ENCODE measurements around the gene SYNGR4.
"Not testable (repeated sequence)": the region's sequence is repeated elsewhere in the genome, so short reads cannot be mapped to it uniquely, and the experiment has no call there.

SYNGR4 gene, protein sequence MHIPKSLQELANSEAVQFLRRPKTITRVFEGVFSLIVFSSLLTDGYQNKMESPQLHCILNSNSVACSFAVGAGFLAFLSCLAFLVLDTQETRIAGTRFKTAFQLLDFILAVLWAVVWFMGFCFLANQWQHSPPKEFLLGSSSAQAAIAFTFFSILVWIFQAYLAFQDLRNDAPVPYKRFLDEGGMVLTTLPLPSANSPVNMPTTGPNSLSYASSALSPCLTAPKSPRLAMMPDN

DNA sequence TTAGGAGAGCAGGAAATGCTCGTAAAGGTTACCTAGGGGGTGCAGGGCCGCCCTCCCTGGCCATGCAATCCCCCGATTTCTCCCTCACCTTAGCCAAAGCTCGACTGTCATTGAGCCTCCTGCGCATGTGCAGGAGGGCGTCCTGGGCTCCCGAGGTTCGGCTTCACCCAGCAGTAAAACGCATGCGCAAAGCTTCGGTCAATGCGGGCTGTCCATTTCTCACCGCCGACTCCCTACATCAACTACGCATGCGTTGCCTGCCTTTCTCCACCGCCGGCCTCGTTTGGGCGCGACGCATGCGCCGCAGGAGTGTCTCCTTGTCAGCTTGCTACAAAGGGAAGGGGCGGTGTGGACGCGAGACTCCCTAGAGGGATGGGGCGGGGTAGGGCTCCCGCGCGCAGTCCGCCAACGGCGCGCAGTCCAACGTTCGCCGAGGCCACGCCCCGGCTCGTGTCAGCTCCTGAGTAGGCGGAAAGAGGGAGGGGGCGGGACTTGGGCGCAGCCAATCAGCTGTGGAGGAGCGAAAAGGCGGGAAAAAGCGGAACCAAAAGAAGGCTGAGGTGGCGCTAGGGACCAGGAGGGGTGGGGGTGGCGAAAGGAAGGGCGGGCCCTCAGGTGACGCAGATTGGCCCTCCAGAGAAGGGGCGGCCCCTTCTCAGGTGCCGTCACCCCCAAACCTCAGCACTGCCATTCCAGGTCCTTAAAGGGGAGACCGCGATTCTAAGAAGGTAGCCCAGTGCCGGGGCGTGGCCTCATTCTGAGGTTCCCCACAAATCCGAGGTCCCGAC is at the start of gene SYNGR4, which contains the start of gene TMEM143:
Gene SYNGR4 (plus strand): TSS at position 558 of the 788 bp plus-strand sequence. CDS start 1,476 bp downstream, outside the sequence.
Gene TMEM143 (minus strand): TSS at position 131 of the 788 bp plus-strand sequence. CDS start 20 bp downstream, at position 111.
- peak; percentile 99 for DNase-seq

DNA sequence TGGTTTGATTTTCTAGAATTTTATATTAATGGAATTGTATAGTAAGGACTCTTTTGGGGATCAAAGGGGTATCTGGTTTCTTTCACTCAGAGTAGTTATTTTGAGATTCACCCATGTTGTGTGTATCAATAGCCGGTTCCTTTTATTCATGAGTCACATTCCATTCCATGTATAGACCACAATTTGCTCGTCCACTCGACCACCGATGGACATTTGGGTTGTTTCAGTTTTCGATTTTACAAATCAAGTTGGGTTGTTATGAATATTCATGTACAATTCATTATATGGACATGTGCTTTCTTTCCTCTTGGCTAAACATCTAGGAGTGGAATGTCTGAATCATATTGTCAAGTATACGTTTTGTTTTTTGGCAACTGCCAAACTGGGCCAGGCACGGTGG is 48.5 kb upstream of the SYNGR4 start:
- no peak for DNase-seq

DNA sequence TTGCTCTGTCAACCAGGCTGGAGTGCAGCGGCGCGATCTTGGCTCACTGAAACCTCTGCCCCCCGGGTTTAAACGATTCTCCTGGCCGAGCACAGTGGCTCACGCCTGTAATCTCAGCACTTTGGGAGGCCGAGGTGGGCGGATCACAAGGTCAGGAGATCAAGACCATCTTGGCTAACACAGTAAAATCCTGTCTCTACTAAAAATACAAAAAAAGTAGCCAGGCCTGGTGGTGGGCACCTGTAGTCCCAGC is 46.5 kb upstream of the SYNGR4 start:
- DNase-seq, result not testable (repeated sequence)

DNA sequence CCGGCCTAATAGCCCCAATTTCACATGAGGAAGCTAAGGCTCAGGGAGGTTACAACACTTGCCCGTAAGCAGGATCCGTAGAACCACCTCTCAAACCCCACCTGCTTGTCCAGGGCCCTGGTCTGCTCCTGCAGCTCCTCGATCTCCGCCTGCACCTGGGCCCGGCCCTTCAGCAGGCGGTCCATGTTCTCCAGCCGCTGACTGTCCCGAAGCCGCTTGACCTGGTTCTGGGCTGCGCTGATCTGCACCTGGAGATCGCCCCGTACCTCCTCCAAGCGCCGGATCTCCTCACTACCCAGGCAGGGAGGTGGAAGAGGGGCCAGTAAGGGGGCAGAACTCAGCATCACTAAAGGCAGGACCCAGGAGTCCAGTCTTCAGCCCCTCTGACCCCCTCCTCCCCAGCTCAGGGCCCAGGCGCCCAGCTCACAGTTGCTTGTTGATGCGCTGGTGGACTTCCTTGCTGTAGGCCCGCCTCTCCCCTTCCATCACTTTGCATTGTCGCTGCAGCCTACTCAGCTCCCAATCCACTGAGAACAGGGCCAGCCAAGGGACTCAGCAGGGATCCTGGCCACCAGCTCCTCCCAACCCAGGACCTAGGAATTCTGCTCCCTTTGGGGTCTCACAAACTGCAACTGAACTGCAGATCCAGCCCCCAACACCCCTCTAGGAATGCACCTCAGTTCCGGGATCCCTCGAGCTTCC is 45.7 kb upstream of the SYNGR4 start:
- no peak for DNase-seq

DNA sequence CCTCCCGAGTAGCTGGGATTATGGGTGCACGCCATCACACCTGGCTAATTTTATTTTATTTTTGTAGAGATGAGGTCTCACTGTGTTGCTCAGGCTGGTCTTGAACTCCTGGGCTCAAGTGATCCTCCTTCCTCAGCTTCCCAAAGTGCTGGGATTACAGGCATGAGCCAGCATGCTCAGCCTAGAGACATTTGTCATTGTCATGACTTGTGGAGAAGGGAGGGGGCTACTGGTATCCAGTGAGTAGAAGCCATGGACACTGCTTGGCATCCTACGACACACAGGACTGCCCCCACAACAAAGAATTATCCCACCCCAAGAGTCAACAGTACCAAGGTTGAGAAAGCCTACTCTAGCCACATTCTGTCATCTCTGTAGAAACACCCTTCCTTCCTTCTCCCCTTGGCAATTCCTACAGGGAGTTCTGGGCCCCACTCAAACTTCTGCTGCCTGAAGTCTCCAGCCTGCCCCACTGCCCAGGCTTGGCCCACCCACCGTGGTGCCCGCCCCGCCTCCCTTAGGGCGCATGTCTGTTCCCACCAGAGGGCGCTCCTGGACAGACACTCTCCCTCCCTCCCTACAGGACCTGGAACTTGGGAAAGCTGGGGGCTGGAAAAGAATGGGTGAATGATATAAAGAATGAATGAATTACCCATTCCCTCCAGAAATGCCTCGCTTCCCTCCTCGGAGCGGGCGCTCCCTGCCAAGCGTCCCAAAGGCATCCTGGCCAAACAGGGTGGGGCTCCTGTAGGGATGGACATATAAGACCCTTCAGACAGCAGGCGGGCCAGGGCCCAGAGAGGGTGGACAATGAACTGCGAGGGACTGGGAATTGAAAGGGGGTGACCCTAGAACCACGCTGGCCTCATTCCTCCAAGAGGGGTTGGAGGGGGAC is 44.3 kb upstream of the SYNGR4 start:
- peak; percentile 80 for DNase-seq

DNA sequence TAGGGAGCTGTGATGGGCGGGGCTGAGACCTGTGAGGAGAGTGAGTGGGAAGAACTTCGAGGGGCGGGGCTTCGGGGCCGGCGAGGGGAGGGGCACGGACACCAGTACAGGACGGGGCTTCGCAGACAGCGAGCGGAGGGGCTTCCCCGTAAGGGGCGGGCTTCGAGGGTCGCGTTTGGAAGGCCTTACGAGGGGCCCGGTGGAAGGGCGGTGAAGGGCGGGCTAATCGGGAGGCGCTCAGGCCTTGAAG is 42.9 kb upstream of the SYNGR4 start:
- peak; percentile 99 for DNase-seq

DNA sequence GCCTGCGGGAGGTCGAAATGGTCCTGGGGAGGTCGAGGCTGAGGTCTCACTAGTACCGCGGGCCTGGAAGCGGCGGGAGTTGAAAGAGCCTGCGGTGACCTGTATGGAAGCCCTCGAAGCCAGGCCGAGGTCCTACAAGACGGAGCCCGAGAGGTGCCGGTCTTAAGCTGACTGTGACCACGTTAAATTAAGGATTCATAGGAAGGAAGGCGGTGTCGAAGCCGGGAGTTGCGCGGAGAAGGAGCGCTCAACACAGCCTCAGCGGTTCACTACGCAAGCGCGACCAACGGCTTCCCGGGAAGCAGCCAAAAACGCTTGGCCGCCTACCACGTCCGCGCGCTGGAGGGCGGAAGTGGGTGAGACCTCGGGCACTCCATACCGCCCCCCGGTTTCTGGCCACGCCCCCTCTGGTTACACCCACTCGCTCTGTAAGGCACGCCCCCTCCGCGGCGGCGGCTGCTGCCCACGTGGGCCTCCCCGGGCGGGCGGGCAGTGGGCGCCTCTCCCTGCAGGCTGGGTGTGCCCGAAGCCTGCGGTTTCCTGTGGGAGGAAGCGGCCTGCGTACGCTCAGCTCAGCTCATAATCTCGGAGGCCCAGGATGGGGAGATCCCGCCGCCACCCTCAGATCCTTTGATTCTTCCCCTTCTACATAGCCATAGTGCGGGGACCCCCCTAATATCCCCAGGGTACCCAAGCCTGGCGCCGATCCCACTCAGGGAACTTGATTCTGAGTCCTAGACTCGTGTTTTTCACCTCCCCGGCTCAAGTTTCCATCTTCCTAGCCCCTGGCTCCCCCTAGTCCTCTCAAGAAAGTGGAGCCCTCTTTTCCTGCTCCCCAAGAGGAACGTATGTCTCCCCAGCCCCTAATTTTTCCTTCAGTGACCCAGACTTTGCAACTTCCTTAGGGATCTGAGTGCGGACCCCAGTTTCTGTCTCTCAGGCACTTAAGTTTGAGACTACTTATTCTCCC is 42.3 kb upstream of the SYNGR4 start:
- peak; percentile 99 for DNase-seq

DNA sequence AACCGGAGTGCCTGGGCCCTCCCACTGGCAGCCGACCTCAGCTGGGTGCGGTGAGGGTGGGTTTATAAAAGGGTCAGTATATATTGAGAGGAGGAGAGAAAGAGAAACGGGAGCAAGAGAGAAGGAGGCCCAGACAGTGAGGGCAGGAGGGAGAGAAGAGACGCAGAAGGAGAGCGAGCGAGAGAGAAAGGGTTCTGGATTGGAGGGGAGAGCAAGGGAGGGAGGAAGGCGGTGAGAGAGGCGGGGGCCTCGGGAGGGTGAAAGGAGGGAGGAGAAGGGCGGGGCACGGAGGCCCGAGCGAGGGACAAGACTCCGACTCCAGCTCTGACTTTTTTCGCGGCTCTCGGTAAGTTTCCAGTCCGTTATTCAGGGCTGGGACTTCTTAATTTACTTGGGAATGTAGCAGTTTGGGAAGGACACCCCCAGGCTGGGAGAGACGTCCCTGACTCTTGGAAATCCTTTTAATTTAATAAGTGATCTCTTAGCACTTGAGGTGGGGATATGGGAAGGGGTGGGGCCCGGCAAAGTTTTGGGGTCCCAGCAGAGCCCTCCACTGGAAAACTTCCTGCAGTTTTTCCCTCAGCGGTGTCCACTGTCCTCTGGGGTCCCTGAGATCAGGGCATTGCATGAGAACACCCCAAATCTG is 38.8 kb upstream of the SYNGR4 start, which contains the start of gene EMP3:
Gene EMP3 (plus strand): TSS at position 288 of the 646 bp plus-strand sequence. CDS start 1,293 bp downstream, outside the sequence.
- DNase-seq, result peak; percentile 90

DNA sequence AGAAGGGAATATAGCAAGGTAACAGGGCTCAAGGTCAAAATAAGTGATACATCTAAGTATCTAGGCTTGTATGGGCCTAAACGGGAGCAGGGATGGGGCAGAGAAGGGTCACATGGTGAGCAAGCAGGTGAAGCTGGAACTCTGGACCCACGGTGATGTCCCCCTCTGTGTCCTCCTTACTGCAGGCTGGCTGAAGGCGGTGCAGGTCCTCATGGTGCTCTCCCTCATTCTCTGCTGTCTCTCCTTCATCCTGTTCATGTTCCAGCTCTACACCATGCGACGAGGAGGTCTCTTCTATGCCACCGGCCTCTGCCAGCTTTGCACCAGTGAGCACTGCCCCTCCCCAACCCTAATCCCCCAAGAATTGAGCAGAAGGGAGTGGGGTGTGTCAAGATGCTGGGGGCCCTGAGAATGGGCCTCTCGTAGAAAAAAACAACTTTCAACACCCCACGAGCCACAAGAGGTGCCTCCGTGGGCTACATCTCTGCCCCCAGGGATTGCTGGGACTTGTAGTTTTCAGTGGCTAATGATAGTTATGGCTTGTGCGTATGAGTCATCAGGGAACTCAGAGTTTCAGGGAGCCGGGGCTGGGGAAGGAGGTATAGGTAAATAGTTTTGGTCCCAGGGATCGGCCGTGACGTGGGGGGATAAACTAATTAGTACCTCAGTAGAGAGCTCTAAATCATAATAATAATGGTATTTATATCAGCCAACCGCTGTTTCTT is 34.8 kb upstream of the SYNGR4 start:
- DNase-seq, result peak; percentile 68

DNA sequence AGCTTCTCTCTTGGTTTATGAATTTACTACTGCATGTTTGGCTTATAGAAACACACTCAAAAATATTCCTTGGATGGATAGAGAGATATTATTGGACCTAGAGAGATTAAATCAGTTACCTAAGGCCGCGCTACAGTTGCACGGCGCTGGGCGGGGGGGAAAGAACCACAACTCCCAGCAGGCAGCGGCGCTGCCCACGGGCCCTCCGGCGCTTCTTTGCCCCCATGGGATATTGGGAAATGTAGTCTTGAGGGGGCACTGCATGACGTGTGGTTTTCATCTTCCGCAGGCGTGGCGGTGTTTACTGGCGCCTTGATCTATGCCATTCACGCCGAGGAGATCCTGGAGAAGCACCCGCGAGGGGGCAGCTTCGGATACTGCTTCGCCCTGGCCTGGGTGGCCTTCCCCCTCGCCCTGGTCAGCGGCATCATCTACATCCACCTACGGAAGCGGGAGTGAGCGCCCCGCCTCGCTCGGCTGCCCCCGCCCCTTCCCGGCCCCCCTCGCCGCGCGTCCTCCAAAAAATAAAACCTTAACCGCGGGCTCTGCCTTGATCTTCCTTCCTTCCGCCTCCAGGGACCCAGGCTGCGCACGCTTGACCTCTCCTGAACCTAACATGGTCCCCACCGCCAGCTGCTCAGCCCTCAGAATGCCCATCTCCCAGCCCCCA is 34.0 kb upstream of the SYNGR4 start:
- peak; percentile 92 for DNase-seq

DNA sequence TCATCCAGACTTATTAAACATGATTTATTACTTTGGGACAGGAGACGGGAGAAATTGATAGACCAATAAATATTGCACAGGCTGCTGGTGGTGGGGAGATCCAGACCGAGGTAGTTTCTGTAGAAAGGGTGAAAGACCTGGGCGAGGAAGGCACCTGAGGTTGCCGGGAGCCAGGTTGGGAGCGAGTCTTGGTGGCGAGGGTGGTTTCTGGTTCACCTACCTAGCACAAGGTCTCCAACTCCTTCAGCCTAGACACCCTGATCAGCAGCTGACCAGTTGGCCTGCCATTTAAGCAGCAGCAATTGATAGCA is 31.9 kb upstream of the SYNGR4 start:
- no peak for DNase-seq

DNA sequence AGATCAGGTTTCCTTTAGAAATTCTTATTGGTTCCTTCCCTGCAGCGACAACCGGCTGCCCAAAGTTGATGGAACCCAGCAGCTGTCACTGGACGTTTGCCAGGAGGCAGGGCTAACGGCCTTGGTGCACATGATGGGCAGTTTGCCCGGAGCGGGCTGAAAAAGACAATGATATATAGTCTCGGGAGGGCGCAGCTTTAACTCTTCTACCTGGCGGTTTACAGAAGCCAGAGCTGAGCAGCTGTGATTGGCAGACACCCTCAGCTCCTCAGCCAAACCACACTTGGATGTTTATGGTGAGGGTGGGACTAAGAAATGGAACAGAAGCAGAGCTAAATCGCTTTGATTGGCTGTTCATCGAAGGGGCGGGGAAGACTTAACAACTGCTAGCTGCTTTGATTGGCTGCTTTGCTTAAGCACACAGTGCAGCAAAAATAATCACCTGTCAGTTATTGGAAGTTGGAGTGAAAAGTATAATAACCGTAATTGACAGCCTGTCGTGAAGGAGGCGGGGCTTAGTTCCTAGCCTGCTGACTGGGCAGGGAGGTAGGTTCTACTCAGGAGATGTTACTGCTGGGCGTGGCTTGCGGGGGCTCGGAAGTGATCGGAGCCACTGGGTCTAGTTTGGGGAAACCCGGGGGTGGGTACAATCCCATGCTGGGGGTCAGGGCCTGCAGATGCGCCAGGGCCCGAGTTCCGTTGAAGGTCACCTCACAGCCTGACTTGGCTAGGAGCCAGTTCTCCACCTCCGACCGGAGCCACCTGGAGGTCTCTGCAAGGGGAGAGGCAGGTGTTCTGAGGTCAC is 31.3 kb upstream of the SYNGR4 start:
- DNase-seq, result peak; percentile 99

DNA sequence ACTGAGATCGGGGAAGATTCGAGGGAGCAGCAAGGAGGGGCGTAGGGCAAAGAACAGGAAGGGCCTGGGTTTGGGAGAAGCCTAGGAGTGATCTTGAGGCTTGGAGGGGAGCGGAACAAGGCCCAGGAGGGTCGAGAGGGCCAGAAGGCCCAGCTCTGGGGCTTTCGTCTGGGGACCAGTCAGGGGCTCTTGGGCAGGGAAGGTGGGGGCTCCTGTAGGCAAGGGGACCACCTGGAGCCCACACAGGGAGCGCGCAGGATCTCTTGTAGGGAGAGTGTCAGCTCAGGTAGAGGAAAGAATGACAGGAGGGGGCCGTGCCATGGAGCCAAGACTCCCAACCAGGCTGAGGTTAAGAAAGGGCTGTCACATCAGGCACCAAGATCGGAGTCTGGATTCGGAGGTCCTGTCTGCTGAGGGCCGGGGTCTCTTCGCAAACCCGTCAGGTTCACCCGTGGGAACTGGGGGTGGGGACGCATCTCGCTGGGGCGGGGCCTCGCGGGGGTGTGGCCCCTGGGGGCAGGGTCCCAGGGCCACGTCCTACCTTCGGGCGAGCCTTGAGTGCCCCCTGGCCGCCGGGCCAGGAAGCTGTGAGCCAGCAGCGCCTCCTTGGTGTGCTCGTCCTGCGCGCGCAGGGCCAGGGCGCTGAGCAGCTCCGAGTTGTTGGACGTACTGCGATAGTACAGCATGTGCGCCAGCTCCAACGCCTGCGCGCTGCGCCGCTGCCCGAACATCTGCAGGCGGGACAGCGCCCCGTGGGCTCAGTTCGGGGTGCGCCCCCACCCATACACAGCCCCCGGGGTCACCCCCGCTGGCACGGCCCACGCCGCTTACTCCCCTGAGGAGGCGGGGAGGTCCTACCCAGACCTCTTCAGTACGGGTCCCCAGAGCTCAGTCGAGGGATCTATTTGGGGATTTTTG is 30.4 kb upstream of the SYNGR4 start:
- peak; percentile 95 for DNase-seq

DNA sequence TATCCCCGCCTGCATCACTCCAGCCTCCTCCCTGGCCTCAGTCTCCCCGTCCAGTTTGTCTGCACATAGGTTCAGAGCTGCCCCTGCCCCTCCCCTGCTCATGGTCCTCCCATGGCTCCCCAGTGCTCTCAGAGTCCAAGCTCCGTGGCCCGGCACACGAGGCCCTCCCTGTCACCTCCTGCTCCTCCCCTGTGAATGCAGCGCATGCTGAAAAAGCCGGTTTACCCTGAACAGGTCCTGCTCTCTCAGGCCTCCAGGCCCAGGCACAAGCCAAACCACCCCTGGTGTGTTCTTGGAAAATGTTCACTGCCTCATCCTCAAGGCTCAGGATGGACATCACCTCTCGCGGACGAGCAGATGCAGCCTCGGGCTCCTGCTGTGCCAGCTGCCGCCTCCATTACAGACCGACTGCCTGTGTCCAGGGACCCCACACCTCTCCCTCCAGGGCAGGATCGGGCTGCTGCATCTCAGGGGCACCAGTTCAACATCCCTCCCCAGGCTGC is 25.9 kb upstream of the SYNGR4 start:
- DNase-seq, result no peak

DNA sequence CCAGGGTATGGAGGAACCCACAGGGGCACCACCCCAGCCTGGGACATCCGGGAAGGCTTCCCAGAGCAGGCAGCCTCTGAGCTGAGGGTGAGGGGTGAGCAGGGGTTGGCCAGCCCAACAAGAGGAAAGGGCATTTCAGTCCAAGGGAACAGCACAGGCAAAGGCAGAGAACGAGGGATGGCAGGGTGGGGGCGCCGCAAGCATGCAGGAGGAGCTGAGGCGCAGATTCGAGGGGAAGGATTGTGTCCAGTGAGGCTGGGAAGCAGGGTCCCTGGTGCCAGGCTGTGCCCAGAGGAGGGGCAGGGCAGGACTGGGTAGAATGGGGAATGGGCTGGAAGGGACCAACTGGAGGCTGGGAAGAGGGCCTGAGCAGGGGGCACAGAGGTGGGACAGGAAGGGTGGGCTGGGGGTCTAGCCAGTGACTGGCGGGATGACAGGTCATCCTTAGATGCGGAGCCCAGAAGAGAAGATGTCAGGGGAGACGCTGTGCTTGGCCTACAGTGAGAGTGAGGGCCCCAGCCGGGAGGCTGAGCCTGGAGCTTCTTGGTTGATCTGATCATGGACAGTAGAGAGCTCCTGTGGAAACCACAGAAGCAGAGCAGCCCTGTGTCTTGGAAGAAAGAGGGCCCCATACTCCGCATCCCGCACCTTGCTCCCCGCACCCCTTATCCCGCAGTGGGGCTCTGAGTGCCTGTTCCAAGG is 25.2 kb upstream of the SYNGR4 start:
- DNase-seq, result no peak

DNA sequence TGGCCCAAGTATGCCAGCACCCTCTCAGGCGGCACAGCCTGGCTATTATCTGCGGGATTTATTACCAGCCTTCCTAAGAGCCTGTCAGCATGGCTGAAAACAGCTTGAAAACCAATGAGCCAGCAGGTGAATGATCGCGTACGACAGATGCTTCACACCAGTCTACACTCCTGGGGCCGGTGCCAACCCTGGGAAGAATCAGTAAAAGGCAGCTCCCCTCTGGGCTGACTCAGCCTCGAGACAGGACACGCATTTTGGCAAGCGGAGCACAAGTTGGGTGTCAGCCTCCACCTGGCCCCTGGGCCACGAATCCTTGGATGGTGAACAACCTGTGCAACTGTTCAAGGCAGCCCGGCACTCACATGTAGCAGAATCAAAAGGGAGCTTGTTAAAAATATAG is 23.2 kb upstream of the SYNGR4 start:
- DNase-seq, result no peak

Data from CD4-positive, alpha-beta T cell treated with Interleukin-21 for 1 hour (primary cell).